Frontal cortex (tissue), 4 donors: ENCODE measurements around the gene GRAMD1B. TPM values are rescaled to one million over a fixed set of nuclear protein-coding genes. Genes with fewer than 3 reads are reported as not detected.
A peak's percentile ranks its signal among the peaks of the same experiment; 100 is the strongest.
"Not testable (repeated sequence)": the region's sequence is repeated elsewhere in the genome, so short reads cannot be mapped to it uniquely, and the experiment has no call there.

Source experiments
- DNase-seq, 2 donors: peaks; one replicate each; pipeline ENCODE4 v3.0.0; 2012; ENCODE audit warnings: low spot score in 2 of 2
- FAIRE-seq: peaks from 2 replicates; lab custom pipeline; 2012; peaks lifted over from hg19 to GRCh38; lab: Jason Lieb, UNC
- total RNA-seq: library from RNA; depleted of rRNA; stranded (reverse); fragments of >200 nt; gene quantifications from one replicate; pipeline ENCODE4 v1.2.3, GENCODE V29; 2014
- donor health status: control.
- donor health status: control.
- donor health status: control.

The GRAMD1B gene
- total RNA-seq, 1 donor from 2014 or later, result 39.9 TPM

DNA sequence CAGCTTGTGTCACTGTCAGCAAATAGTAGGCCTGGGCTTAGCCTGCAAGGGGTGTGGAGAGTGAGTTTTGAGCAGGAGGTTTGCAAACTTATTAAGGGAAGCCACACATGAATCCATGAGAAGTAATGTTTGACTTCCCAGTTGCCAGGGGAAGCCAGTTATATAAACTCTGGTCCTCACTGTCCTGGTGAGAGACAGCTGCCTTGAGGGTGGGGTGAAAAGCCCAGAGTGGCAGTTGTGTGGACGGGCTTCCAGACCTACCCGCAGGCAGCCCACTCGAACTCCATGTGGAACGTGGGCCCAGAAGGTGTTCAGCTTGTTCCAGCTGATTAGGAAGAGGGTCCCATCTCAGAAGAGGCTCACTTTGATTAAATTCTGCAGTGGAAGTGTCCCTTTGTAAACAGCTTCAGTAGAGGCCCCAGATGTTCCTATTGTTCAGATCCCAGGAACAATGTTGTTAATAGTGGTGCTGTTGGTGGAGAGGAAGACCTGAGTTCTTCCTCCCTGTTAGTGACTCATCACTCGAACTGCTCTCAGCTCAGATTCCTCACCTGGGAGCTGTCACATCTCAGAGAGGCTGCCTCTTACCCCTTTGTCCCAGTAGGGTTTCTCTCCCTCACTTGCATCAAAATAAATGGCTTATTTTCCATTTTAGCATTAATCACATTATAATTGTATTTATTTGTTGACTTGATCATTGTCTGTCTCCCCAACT is 63.4 kb downstream of the GRAMD1B start:
- DNase-seq, result no peak
- FAIRE-seq, result no peak

DNA sequence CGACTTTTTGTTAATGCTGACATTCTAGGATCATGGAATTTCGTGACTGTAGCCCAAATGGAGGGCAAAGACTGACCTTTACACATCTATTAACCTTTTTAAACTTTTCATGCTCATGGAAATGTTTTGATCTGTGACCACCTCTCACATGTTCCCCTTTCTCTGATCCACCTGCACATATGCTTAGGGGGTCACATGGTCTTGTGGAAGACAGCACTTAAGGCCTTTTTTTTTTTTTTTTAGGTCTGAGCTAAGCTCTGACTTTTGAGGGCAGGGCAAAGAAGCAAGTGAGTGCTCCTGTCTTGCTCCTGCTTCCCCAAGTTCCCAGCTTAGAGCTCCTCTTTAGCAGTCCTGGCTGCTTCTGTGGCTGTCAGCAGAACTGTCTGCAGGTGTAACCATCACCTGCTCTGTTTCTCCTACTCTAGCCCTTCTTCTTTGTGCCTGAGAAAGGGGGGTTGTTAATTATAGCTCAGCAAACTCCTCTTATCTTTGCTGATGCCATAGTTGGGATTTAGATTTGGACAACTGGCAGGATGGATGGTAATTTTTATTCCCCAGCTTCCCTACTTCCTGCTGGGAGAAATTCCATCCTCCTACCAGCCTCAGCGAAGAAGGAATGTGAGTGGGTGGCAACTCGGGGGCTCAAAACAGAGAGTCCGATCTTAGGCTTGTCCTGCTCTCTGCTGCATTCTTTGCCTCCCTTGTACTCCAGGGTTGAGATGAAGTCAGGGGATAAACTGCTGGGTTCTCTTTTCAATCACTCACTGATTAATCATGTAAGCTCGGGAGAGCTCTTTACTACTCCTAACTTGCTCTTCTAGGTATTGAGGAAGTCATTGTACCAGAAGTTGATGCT is 64.4 kb downstream of the GRAMD1B start:
- no peak for FAIRE-seq
- no peak for DNase-seq

DNA sequence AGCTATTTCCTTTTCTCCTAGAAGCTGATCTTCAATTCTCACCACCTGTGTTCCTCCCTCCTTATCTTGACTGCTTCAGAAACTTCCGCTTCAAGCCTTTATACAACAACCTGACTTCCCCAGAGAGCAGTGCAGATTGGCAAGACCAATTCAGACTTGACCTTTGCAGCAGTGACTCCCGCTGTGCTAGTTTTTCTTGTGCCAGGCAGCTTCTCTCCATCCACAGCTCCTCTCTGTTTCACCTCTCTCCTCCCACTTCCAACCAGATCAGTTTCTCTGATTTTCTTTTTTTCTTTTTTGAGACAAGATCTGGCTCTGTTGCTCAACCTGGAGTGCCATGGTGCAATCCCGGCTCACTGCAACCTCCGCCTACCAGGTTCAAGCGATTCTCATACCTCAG is 74.3 kb downstream of the GRAMD1B start:
- DNase-seq (no peak), FAIRE-seq (no peak)

DNA sequence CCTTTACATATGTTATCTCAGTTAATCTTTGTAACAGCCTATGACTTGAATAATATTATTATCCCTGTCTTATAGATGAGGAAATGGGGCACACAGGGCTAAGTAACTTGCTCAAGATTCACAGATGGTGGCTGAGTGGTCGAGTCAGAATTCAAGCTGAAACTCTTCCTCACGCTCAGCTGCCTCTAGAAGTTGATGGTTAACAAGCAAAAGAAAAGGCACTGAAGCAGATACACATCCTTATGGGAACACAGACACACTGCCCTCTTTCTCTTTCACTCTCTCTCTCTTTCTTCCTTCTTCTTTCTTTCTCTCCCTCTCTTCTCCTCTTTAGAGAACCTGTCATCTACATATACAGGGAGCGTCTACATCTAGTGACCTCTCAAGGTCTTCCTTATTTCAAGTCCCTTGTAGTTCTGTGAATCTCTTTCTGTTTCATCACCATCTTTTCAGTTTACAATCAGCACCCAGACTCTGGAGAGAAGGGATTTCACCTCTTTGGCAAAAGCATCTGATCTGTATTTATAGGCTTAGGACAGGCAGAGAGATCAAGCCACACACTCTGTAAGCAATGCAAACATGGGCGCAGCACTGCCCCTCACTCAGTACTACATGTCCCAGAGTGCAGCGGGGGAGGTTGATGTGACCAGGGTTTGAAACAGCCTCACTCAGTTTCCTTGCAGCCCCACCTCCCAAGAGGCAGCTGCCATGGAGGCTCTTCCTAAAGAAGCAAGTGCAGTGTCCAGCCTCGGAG is 75.7 kb downstream of the GRAMD1B start:
- FAIRE-seq, result no peak
- no peak for DNase-seq

DNA sequence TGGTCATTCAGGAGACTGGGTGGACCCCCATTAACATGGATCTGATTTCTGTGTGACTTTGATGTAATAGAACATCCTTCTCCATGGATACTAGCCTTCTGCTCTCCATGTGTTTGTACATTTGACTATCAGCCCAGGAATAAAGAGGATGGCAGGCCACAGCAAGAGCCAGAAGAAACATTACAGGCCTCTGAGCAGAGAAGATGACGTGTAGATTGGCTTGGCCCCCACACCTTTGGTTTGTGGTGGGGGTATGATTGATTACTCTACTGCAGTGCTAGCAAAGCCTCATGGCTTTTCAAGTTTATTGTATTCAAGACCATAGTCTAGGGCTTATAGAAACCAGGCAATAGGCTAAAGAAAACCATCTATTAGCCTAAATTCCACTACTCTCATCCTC is 77.0 kb downstream of the GRAMD1B start:
- FAIRE-seq (no peak), DNase-seq (no peak)

DNA sequence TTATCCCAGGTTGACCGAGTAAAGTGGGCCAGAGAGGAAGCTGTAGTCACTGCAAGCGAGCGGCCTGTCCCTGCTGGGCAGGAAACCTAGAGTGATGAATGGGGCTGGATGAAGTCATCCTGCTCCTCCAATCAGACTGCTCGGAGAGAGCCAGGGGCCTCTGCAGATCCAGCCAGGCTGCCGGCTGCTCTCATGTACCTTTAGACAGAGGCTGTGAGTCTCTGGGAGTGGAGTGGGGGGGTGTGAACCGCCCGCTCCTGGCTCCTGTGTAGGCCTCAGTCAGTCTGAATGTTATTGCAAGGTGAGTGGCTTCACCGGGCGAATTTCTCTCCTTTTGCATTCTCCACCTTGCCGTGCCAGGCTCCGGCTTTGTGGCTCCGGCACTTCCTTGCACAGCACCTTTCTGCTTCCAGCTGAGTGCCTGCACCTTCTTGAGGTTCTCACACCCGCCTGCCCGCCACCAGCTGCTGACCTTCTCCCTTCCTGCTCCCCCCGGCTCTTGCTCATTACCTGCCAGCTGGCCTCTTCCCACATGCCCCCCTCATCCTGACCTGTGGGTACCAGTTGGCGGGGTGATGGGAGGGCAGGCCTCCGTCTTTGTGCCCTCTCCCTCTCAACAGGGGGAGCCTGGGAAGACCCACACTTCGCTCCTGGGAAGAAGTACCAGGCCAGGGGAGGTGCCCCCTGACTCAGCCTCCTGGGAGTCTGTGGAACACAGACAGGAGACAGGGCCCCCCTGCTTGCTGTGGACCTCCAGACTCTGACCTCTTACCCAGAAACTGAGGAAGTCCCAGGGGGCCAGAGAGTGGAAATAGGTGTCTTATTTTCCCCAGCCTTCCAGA is 79.9 kb downstream of the GRAMD1B start:
- DNase-seq (peak in 1 of 2 donors; percentile 55), FAIRE-seq (no peak)

DNA sequence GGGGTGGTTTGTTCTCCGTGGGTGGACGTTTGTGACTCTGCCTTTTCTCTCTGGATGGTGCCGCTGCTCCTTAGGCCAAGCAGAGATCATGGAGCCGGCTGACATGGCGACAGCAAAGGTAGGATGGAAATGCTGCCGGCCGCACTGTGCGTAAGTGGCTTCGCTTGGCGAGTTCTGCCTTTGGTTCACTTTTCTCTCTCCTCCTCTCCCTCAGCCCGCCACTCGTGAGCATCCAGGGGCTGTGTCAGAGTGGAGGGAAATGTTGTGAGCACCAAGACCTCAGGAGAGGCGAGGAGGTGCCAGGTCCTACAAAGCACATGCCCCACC is 80.5 kb downstream of the GRAMD1B start:
- no peak for FAIRE-seq
- no peak for DNase-seq

DNA sequence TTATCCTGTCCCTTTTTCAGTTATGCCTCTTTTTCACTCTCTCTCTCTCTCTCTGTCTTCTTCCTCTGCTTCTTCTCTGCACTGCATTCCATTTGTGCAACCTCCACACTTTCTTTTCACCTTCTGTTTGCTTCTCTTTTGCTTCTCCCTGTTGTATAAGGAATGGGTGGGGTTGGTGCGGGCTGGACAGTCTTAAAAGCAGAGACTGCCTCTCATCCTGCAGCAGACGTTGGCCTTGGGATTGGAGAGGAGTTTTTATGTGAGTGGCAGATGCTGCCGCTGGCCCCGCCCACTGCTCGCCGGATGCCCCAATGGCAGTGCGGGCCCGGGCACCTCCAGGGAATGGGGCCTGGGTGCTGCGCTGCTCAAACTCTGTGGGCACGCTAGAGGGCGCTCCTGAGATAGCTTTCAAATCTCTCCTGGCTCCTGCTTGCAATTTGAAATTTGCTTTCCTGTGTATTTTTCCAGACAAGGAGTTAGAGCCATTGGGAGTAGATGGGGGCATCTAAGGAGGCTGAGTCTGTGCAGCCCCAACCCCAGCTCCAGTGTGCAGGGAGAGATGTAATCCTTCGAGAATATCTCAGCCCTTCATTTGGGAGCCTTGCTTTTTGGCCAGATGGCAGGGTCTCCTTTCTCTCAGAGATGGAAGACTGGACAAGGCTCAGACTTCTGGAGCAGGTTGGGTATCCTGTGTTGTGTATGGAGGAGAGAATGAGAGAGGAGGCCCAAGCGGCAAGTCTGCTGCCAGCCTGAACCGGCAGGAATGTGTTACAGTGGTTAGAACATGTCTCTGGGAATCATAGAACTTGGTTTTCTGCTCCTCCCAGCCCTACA is 81.2 kb downstream of the GRAMD1B start:
- FAIRE-seq, result peak; percentile 10
- peak; percentile 47 to 76 for DNase-seq

DNA sequence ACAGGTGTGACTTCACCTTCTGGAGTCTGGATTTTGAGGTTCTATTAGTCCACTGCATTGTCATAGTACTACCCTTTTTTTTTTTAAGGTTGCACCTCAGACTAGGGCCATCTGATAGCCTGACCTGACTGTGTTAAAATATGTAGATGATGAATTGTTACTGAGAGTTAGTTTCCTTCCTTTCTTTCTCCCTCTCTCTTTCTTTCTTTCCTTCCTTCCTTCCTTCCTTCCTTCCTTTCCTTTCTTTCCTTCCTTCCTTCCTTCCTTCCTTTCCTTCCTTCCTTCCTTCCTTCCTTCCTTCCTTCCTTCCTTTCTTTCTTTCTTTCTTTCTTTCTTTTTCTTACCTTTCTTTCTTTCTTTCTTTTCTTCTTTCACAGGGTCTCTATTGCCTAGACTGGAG is 83.2 kb downstream of the GRAMD1B start:
- not testable (repeated sequence) for DNase-seq, FAIRE-seq

DNA sequence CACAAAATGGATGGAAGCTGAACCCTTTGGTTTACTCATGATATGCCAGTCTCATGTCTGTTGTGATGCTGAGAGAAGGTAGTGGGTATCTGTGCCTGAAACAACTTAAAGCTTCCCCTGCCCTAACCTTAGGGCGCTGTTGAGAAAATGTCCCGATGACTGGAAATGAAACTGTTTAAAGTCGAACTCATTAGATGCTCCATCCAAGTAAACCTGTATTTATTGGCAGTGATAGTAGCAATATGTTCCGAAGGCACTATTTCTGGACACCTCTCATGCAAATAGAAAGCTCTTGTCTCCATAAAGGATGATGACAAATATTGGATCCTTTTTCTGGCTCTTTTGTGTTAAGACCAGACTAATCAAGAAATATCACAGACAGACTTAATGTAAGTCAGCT is 86.2 kb downstream of the GRAMD1B start:
- FAIRE-seq (no peak), DNase-seq (no peak)

DNA sequence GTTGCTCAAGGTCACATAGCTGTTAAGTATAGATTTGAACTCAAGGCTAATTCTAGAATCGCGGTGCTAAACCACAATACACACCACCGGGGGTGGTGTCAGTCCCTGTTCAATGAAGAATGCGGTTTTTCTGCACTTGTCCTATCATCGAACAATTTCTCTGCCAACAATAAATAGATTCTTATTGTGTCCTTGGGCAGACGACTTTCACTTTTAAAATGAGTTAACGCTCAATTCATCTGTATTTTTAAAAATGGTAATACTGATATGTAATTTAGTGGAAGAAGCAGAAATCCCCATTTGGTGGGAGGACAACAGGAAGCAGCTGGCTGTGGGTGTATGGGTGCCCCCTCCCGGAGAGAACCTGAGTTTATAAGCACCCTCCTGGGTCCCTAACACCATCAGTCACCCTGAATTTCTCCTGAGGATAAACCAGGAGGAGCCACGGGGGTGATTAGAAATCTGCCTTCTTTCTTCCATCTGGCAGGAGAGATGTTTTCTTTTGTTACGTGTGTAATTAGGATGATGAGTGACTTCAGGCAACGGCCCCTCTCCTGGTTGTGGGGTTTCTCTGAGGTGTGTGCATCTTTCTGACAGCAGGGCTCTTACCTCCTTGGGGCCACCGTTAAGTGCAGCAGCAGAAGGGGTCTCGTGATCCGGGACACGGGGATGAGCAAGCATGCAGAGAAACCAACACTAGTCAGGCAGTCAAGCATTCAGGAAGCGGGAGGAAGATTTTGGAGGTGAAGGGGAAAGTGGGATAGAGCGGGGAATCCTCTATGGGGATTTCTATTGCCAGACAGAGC is 87.7 kb downstream of the GRAMD1B start:
- no peak for FAIRE-seq
- DNase-seq, result no peak

DNA sequence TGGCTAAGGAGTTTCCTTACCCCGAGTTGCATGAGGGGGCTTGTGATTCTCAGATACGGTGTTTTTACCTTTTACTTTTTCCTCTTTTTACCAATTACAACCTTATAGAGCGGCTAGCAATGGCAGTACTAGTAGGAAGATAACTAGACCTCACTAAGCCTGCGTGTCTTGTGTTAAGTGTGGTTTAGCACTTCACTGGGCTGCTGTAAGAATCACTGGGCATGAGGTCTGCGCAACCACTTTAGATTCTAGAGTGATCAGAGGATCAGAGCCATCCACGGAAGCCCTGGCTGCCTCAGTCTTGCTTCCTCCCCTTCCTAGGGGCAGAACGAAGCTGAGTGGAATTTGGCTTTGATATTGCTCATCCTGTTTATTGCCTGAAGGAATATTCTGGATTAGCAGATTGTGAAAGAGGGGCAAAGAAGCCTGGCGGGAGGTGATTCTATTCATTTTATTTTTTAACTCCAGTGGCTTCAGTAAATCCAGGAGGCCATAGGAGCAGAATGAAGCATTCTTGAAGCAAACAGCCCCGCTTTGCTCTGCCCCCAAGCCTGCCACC is 88.5 kb downstream of the GRAMD1B start:
- DNase-seq (no peak), FAIRE-seq (no peak)

DNA sequence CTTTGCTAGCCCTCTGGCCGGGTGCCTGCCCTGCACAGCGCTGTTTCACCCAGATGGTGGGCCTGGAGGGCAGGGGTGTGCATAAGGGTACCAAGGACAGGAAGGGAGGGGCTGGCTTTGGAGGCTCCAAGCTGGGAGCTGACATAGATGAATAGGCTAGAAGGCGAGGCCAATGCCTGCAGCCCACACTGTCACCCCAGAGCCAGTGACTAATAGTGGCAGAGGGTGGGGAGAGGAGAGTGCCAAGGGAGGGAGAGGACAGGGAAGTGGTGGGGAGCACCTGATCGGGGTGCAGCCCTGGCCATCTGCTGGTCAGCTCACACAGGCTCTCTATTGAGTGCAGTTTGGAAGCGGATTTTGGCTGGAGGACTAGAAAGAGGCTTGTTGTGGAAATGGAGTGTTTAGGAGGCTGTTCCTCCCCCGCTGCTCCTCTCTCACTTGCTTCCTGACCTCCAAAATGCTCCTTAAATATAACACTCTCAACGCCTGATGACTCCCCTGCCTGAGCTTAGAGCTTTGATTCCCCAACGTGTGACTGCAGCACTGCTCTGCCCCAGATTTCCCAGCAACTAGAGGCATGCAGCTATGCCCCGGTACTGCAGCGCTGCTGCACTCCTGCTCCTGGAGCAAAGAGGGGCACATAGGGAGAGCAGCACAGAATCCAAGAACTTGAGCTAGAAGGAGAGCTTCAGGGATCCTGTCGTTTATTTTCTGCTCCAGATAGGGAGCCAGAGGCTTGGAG is 89.2 kb downstream of the GRAMD1B start:
- FAIRE-seq (no peak), DNase-seq (peak in 1 of 2 donors; percentile 43)

DNA sequence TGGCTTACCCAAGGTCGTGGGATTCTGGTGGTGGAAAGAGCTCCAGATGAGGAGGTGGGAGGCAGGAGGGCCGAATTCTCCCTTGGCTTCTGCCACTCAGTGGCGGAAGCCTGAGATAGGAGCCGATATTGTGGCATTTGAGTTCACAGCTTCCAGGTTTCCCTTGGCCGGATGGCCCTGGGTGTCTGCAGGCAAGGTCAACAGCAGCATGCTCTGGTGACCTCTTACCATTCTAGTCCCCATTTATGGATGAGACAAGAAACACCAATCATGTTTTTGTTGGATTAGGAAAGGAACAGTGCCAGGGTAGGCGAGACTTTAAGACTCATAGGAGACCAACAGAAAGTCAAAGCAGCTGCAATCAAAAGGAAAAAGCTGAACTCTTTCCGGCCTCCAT is 89.7 kb downstream of the GRAMD1B start:
- no peak for FAIRE-seq

DNA sequence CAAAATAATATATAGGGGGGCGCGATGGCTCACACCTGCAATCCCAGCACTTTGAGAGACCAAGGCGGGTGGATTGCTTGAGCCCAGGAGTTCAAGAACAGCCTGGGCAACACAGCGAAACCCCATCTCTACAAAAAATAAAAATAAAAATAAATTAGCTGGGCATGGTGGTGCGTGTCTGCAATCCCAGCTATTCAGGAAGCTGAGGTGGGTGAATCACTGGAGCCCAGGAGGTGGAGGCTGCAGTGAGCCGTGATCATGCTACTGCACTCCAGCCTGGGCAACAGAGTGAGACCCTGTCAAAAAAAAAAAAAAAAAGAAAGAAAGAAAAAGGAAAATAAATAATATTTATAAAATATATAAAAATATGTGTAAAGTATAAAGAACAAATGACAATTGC is 90.4 kb downstream of the GRAMD1B start:
- not testable (repeated sequence) for FAIRE-seq, DNase-seq

More for the DNA sequence above, 89.7 kb downstream of the GRAMD1B start:
- no peak for DNase-seq

DNA sequence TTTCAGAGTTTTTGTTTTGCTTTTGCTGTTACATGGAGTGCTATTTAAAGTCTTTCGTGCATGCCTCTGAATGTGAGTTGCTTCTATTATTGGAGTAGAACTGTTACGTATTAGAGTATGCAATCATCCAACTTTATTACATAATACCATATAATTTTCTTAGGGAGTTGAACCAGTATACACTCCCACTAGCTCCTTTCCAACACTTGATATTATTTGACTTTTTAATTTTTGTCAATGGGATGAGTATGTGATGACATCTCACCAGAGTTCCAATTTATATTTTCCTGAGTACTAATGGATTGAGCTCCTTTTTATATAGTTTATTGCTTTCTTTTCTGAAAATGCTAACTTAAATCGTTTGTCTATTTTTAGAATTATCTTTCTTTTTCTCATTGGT is 90.9 kb downstream of the GRAMD1B start:
- no peak for DNase-seq
- no peak for FAIRE-seq

DNA sequence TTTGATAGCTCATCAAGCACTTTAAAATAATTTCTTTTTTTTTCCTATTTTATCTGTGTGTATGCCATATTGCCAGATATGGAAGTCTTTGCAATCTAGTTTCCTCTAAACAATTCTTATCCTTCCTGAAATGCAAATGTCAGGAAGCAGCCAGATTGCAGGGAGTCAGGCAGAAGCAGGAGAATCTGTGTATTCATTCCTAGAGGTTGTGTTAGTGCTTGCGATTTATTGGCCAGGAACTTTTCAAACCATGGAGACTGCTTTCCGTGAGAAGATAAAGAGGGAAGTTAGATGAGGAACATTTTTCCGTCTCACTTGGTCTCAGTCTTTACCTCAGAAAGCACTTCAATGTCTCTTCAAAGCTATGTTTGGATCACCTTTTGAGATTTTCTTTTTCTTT is 91.9 kb downstream of the GRAMD1B start:
- DNase-seq (no peak), FAIRE-seq (no peak)
